GM15510 (cell line): Measurements from ENCODE around the gene UIMC1.

Source experiments
- POLR2A ChIP-seq: IDR thresholded peaks from 3 replicates; pipeline ENCODE4 v1.6.1; 2011; ENCODE audit warnings: borderline replicate concordance; ENCODE audit not compliant: insufficient read length; ENCODE audit errors: extremely low read depth

UIMC1 gene

GRCh38 chr5:176861276-176861675, 145.3 kb downstream of the UIMC1 start:
- TF ChIP-seq POLR2A: no peak

- no peak for TF ChIP-seq POLR2A
Measured at GRCh38 chr5:176860381-176860780, 146.2 kb downstream of the UIMC1 start.

- no peak for TF ChIP-seq POLR2A
Measured at GRCh38 chr5:176859916-176860315, 146.7 kb downstream of the UIMC1 start.

- TF ChIP-seq POLR2A: no peak
Measured at GRCh38 chr5:176857894-176858273, 148.7 kb downstream of the UIMC1 start.

- no peak for TF ChIP-seq POLR2A
Measured at GRCh38 chr5:176857216-176857893, 149.2 kb downstream of the UIMC1 start.

GRCh38 chr5:176856746-176857145, 149.8 kb downstream of the UIMC1 start:
- TF ChIP-seq POLR2A: no peak

GRCh38 chr5:176855598-176855997, 151.0 kb downstream of the UIMC1 start:
- no peak for TF ChIP-seq POLR2A
